K562 (cell line): Measurements from ENCODE around the gene FAM171A1. TPM values are rescaled to one million over a fixed set of nuclear protein-coding genes. Genes with fewer than 3 reads are reported as not detected.

Source experiments
- BCL6 ChIP-seq: fragments of 250-450 bp; sonication (Bioruptor Pico); IDR thresholded peaks from 2 replicates; pipeline ENCODE4 v1.4.0; 2020
- CEBPB ChIP-seq: fragments of 450-650 bp; IDR thresholded peaks from 2 replicates; pipeline ENCODE4 v1.6.1; 2016; ENCODE audit warnings: missing genetic modification characterization, missing compliant biosample characterization
- IRF9 ChIP-seq: fragments of 450-650 bp; IDR thresholded peaks from 2 replicates; pipeline ENCODE4 v1.6.1; 2016; ENCODE audit warnings: missing biosample characterization, missing genetic modification characterization
- NFRKB ChIP-seq: fragments of 450-650 bp; IDR thresholded peaks from 2 replicates; pipeline ENCODE4 v1.6.1; 2016; ENCODE audit warnings: low read depth
- POLR3G ChIP-seq: IDR thresholded peaks from 2 replicates; pipeline ENCODE4 v1.6.1; 2011; ENCODE audit not compliant: insufficient read length, insufficient replicate concordance; ENCODE audit errors: extremely low read depth
- SMARCA4 ChIP-seq: fragments of 450-650 bp; IDR thresholded peaks from 2 replicates; pipeline ENCODE4 v1.6.1; 2016
- U2AF2 ChIP-seq: fragments of 200-400 bp; formaldehyde crosslinking; optimal IDR thresholded peaks from 2 replicates; pipeline ENCODE3; 2017; ENCODE audit warnings: low read depth, mild to moderate bottlenecking, low read length
- ZC3H11A ChIP-seq: IDR thresholded peaks from 2 replicates; pipeline ENCODE4 v1.6.1; 2012; ENCODE audit warnings: low read depth, low read length, improper control_type of control experiment
- ZFP91 ChIP-seq: sonication (generic); formaldehyde crosslinking; IDR thresholded peaks from 2 replicates; pipeline ENCODE4 v1.8.0; 2022; ENCODE audit warnings: mild to moderate bottlenecking, missing genetic modification reagents
- ZNF431 ChIP-seq: sonication (generic); formaldehyde crosslinking; IDR thresholded peaks from 2 replicates; pipeline ENCODE4 v1.8.0; 2022; ENCODE audit warnings: mild to moderate bottlenecking, missing genetic modification reagents
- ZNF445 ChIP-seq: fragments of 250-450 bp; sonication (Bioruptor Pico); IDR thresholded peaks from 2 replicates; pipeline ENCODE4 v1.4.0; 2020; ENCODE audit warnings: low read depth, mild to moderate bottlenecking, moderate library complexity
- ZNF764 ChIP-seq: fragments of 250-450 bp; sonication (Bioruptor Pico); IDR thresholded peaks from 2 replicates; pipeline ENCODE4 v1.4.0; 2020; ENCODE audit warnings: low read depth, mild to moderate bottlenecking, moderate library complexity
- ZNF766 ChIP-seq: fragments of 200-800 bp; sonication (Bioruptor generic); conservative IDR thresholded peaks from 2 replicates; pipeline ENCODE4 v1.6.1; 2016; ENCODE audit warnings: missing genetic modification characterization, missing compliant biosample characterization
- polyA plus RNA-seq, 8 experiments: library from polyadenylated mRNA; depleted of rRNA in 4 of 8; stranded (reverse) in 5 of 8; unstranded in 3 of 8; fragments of >200 nt; fragmentation: Nextera tagmentation in 2 of 8; fragmentation: Illumina TruSeq in 1 of 8; extraction: Ambion mirVana in 2 of 8; extraction: Trizol in 1 of 8; gene quantifications; 2 replicates each; pipeline versions ENCODE4 v1.2.1 to v1.2.3, GENCODE V29; 2011 to 2014; ENCODE audit warnings: inconsistent platforms in 1 of 8, missing spikeins in 1 of 8
- total RNA-seq, 7 experiments: library from RNA; depleted of rRNA in 6 of 7; stranded (reverse); fragments of >200 nt in 6 of 7; fragmentation: Illumina TruSeq in 2 of 7; extraction: Trizol in 2 of 7; gene quantifications; 2 replicates each; pipeline versions ENCODE4 v1.2.1 to v1.2.3, GENCODE V29; 2011 to 2021; ENCODE audit warnings: low replicate concordance in 1 of 7
- TF ChIP-seq, protein P1 (sequence below), 2 experiments: IDR thresholded peaks in 1 of 2; conservative IDR thresholded peaks in 1 of 2; 2 replicates each; pipeline ENCODE4 v1.6.1; 2016; ENCODE audit warnings: low read depth in 2 of 2, mild to moderate bottlenecking in 1 of 2, missing compliant biosample characterization in 1 of 2, missing genetic modification characterization in 1 of 2, moderate library complexity in 1 of 2
- TF ChIP-seq, protein P2 (sequence below): sonication (generic); formaldehyde crosslinking; IDR thresholded peaks from 2 replicates; pipeline ENCODE4 v1.8.1; 2023; ENCODE audit warnings: mild to moderate bottlenecking, missing genetic modification reagents
- TF ChIP-seq, protein P3 (sequence below): fragments of 450-650 bp; IDR thresholded peaks from 2 replicates; pipeline ENCODE4 v1.6.1; 2016

Gene FAM171A1
- total and polyA plus RNA-seq, 9 of the 15 experiments (the other 6 are each of a cell fraction or from before 2014, with no cell fraction given), result 0.51 to 8.2 (median 4.8) TPM

GRCh38 chr10:15182540-15183207 is 188.4 kb downstream of the FAM171A1 start (continued):
- TF ChIP-seq ZFP91 (no peak), ZC3H11A (no peak), ZNF445 (no peak), SMARCA4 (peak; percentile 41; the same call in 1 of the 2 replicates), POLR3G (no peak), ZNF431 (CRISPR knock-in tag) (no peak), IRF9 (tag) (peak; percentile 17; the same call in 1 of the 2 replicates), BCL6 (CRISPR knock-in tag) (no peak), NFRKB (no peak), ZNF766 (CRISPR knock-in tag) (peak; percentile 99), CEBPB (tag) (peak; percentile 64), ZNF764 (CRISPR knock-in tag) (no peak), U2AF2 (no peak)
- TF ChIP-seq, protein P1, sequence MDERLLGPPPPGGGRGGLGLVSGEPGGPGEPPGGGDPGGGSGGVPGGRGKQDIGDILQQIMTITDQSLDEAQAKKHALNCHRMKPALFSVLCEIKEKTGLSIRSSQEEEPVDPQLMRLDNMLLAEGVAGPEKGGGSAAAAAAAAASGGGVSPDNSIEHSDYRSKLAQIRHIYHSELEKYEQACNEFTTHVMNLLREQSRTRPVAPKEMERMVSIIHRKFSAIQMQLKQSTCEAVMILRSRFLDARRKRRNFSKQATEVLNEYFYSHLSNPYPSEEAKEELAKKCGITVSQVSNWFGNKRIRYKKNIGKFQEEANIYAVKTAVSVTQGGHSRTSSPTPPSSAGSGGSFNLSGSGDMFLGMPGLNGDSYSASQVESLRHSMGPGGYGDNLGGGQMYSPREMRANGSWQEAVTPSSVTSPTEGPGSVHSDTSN (CRISPR knock-in tag; IDR thresholded peaks at IDR 0.05; ENCODE audit: low read depth), result peak; percentile 73
- TF ChIP-seq, protein P1 (tag; conservative IDR thresholded peaks at IDR 0.05; ENCODE audit: low read depth), result peak; percentile 90
- TF ChIP-seq, protein P2, sequence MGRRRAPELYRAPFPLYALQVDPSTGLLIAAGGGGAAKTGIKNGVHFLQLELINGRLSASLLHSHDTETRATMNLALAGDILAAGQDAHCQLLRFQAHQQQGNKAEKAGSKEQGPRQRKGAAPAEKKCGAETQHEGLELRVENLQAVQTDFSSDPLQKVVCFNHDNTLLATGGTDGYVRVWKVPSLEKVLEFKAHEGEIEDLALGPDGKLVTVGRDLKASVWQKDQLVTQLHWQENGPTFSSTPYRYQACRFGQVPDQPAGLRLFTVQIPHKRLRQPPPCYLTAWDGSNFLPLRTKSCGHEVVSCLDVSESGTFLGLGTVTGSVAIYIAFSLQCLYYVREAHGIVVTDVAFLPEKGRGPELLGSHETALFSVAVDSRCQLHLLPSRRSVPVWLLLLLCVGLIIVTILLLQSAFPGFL (CRISPR knock-in tag), result no peak
- TF ChIP-seq, protein P3, sequence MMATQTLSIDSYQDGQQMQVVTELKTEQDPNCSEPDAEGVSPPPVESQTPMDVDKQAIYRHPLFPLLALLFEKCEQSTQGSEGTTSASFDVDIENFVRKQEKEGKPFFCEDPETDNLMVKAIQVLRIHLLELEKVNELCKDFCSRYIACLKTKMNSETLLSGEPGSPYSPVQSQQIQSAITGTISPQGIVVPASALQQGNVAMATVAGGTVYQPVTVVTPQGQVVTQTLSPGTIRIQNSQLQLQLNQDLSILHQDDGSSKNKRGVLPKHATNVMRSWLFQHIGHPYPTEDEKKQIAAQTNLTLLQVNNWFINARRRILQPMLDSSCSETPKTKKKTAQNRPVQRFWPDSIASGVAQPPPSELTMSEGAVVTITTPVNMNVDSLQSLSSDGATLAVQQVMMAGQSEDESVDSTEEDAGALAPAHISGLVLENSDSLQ, result peak; percentile 96
